Ishikawa (cell line): Measurements from ENCODE around the gene VCP.
A peak's percentile ranks its signal among the peaks of the same experiment; 100 is the strongest.

Source experiments
- CEBPB ChIP-seq: IDR thresholded peaks from 2 replicates; pipeline ENCODE4 v1.6.1; 2012
- CREB1 ChIP-seq: IDR thresholded peaks from 2 replicates; pipeline ENCODE4 v1.6.1; 2012; ENCODE audit warnings: low read depth
- EGR1 ChIP-seq: IDR thresholded peaks from 2 replicates; pipeline ENCODE4 v1.6.1; 2012
- EP300 ChIP-seq: IDR thresholded peaks from 2 replicates; pipeline ENCODE4 v1.6.1; 2012; ENCODE audit warnings: borderline replicate concordance
- FOXM1 ChIP-seq: IDR thresholded peaks from 2 replicates; pipeline ENCODE4 v1.6.1; 2012; ENCODE audit warnings: low read depth, borderline replicate concordance
- MAX ChIP-seq: IDR thresholded peaks from 2 replicates; pipeline ENCODE4 v1.6.1; 2012
- NFIC ChIP-seq: IDR thresholded peaks from 2 replicates; pipeline ENCODE4 v1.6.1; 2012
- RAD21 ChIP-seq: IDR thresholded peaks from 2 replicates; pipeline ENCODE4 v1.6.1; 2012; ENCODE audit warnings: low read depth
- REST ChIP-seq: IDR thresholded peaks from 2 replicates; pipeline ENCODE4 v1.6.1; 2012; ENCODE audit warnings: low read depth, mild to moderate bottlenecking
- TAF1 ChIP-seq: IDR thresholded peaks from 2 replicates; pipeline ENCODE4 v1.6.1; 2012; ENCODE audit warnings: low read depth, mild to moderate bottlenecking
- TCF12 ChIP-seq: IDR thresholded peaks from 2 replicates; pipeline ENCODE4 v1.6.1; 2012; ENCODE audit warnings: low read depth
- TEAD4 ChIP-seq: IDR thresholded peaks from 2 replicates; pipeline ENCODE4 v1.6.1; 2012
- USF1 ChIP-seq: IDR thresholded peaks from 2 replicates; pipeline ENCODE4 v1.6.1; 2012
- YY1 ChIP-seq: IDR thresholded peaks from 2 replicates; pipeline ENCODE4 v1.6.1; 2012; ENCODE audit warnings: low read depth
- ZBTB7A ChIP-seq: IDR thresholded peaks from 2 replicates; pipeline ENCODE4 v1.6.1; 2012; ENCODE audit warnings: low read depth

Gene VCP

GRCh38 chr9:35072461-35073278 is at the start of gene VCP:
Gene VCP, minus strand, starts transcription at chr9:35072625. Its CDS starts 272 bp downstream, at chr9:35072353.
- TF ChIP-seq TAF1 (peak; percentile 67; the same call in 1 of the 2 replicates), CREB1 (peak; percentile 88), YY1 (no peak), MAX (peak; percentile 69; the same call in 1 of the 2 replicates)

GRCh38 chr9:35116898-35117551 is 44.6 kb upstream of the VCP start:
- no peak for TF ChIP-seq TEAD4
- peak; percentile 96 for TF ChIP-seq RAD21
- no peak for TF ChIP-seq REST
- no peak for TF ChIP-seq FOXM1
- TF ChIP-seq USF1 = no peak
- no peak for TF ChIP-seq EGR1
- no peak for TF ChIP-seq CEBPB

GRCh38 chr9:35116539-35116897 is 44.1 kb upstream of the VCP start:
- TF ChIP-seq EP300 (no peak), MAX (no peak), CEBPB (no peak), TCF12 (no peak), ZBTB7A (no peak), YY1 (no peak), USF1 (no peak), REST (no peak)

GRCh38 chr9:35115680-35116538 is 43.5 kb upstream of the VCP start, which contains the start of gene ATOSB:
Gene ATOSB, minus strand, starts transcription at chr9:35115862. Its CDS starts 7,588 bp downstream, at chr9:35108274.
- TF ChIP-seq CEBPB (no peak), MAX (peak; percentile 92), YY1 (no peak), CREB1 (no peak), USF1 (peak; percentile 86), TCF12 (no peak), NFIC (no peak), EGR1 (peak; percentile 67), RAD21 (no peak), ZBTB7A (0 out of 2 replicates have a peak, but pooled peaks have one; percentile 7), EP300 (no peak), FOXM1 (no peak), TAF1 (no peak), REST (no peak), TEAD4 (no peak)
